ENCODE results near the gene TNFAIP6. TPM values are rescaled to one million over a fixed set of nuclear protein-coding genes. Genes with fewer than 3 reads are reported as not detected.

The TNFAIP6 gene
- total RNA-seq, 1 donor from 2014 or later, result 0.29 TPM

DNA sequence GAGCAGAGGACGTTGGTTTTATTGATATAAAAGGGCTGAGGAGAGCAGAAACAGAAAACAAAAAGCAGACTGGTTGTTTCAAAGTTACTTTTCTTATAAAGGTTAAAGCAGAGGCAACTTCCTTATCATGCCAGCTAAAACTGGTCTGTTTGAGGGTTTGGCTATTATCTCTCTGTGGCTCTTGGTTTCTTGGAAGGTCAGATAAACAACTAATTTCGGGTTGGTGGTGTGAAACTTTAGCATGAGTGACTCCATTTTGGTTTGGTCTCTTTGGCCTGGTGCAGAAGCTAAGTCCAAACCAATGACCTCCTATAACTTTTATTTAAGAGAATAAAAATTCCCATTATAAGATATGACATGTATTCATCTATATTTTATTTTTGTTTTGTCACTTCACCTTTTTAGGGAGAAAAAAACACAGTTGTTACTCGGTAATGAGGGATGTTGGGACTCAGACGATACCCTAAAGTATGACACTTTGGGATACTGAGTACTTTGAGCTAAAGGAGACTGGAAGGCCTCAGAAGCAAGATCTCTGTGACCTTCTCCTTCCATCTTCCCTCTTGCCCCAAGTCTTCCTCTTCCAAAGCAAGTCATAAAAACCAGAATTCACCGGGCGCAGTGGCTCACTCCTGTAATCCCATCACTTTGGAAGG lies 23.3 kb downstream of the TNFAIP6 start:
- Mint-ChIP-seq H3K4me1 (no peaks in the 10 kb centered on the region), H3K9me3 (no peaks in the 10 kb centered on the region), H3K27ac (no peak overlapping the region), H3K27me3 (no peaks in the 10 kb centered on the region), H3K4me3 (no peak overlapping the region), H3K36me3 (ENCODE audit: low read depth) (no peaks in the 10 kb centered on the region)
- CTCF ChIA-PET, result no interaction called here
- ATAC-seq (ENCODE audit: low read depth) (no peak), DNase-seq (no peak)
- POLR2A ChIA-PET, result no interaction called here
- TF ChIP-seq, protein P1, sequence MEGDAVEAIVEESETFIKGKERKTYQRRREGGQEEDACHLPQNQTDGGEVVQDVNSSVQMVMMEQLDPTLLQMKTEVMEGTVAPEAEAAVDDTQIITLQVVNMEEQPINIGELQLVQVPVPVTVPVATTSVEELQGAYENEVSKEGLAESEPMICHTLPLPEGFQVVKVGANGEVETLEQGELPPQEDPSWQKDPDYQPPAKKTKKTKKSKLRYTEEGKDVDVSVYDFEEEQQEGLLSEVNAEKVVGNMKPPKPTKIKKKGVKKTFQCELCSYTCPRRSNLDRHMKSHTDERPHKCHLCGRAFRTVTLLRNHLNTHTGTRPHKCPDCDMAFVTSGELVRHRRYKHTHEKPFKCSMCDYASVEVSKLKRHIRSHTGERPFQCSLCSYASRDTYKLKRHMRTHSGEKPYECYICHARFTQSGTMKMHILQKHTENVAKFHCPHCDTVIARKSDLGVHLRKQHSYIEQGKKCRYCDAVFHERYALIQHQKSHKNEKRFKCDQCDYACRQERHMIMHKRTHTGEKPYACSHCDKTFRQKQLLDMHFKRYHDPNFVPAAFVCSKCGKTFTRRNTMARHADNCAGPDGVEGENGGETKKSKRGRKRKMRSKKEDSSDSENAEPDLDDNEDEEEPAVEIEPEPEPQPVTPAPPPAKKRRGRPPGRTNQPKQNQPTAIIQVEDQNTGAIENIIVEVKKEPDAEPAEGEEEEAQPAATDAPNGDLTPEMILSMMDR (IDR thresholded peaks at IDR 0.05), result no peak
- intact Hi-C loops (cut with micrococcal nuclease), result no loop called here

DNA sequence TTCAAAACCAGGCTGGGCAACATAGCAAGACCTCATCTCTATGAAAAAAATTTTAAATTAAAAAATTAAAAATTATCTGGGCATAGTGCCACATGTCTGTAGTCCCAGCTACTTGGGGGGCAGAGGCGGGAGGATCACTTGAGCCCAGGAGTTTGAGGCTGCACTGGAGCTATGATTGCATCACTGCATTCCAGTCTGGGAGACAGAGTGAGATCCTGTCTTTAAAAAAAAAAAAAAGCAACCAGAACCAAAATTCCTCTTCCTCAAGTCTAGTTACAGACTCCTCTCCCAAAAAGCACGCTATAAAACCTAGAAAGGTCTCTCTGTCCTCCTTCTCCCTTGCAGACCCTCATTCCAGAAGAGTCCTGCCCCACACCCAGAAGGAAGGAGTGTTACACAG lies 23.9 kb downstream of the TNFAIP6 start:
- H3K9me3 Mint-ChIP-seq, result no peaks in the 10 kb centered on the region
- H3K27me3 Mint-ChIP-seq, result no peaks in the 10 kb centered on the region
- no peaks in the 10 kb centered on the region for H3K36me3 Mint-ChIP-seq (ENCODE audit: low read depth)
- ATAC-seq (ENCODE audit: low read depth) (no peak), DNase-seq (no peak)
- no peaks in the 10 kb centered on the region for H3K4me1 Mint-ChIP-seq
- H3K27ac Mint-ChIP-seq, result no peak overlapping the region
- intact Hi-C loops (cut with micrococcal nuclease), result no loop called here
- ChIA-PET CTCF (no interaction called here), POLR2A (no interaction called here)
- no peak overlapping the region for H3K4me3 Mint-ChIP-seq
- TF ChIP-seq, protein P1 (IDR thresholded peaks at IDR 0.05), result no peak

DNA sequence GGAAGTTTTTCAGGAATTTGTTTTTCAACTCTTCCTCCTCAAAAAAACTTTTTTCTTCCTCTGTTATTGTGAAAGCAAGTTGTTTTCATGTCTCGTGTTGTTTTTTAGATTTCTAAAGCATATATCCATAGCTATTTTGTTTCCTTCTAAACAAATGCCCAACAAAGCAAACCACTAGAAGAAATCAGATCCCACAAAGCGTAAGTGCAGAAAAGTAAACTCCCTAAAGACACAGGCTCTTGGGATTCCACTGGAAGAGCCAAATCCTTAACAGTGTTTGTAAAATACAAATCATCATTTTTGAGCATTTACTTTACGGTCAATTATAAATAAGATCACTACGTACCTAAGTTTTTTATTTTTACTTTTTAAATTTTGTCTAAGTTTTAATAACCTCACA lies 30.6 kb downstream of the TNFAIP6 start:
- peaks cover 2% of the 10 kb centered on the region for H3K9me3 Mint-ChIP-seq
- no peaks in the 10 kb centered on the region for H3K36me3 Mint-ChIP-seq (ENCODE audit: low read depth)
- no peaks in the 10 kb centered on the region for H3K27me3 Mint-ChIP-seq
- intact Hi-C loops (cut with micrococcal nuclease), result no loop called here
- H3K4me1 Mint-ChIP-seq, result no peaks in the 10 kb centered on the region
- TF ChIP-seq, protein P1 (IDR thresholded peaks at IDR 0.05), result no peak
- DNase-seq (no peak), ATAC-seq (ENCODE audit: low read depth) (no peak)
- no peak overlapping the region for H3K27ac Mint-ChIP-seq
- ChIA-PET CTCF (no interaction called here), POLR2A (no interaction called here)
- H3K4me3 Mint-ChIP-seq, result no peak overlapping the region

DNA sequence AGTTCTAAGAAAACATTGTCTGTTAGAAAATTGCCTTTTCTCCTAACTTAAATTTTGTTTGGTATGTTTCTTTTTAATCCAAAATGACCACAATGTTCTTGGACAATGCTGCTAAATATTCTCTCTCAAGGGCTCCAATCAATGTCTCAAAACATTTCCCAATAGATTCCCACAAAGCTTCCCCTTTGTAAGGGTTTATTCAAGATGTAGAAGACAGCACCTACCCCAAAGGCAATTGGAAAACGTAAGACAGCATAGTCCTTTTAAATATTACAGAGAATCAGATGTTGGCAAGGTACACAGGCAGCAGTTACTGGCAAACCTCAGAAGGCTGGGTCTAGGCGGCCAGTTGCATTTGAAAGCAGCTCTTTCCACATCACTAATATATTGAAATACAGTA lies 34.0 kb downstream of the TNFAIP6 start:
- Mint-ChIP-seq H3K36me3 (ENCODE audit: low read depth) (no peaks in the 10 kb centered on the region), H3K9me3 (peaks cover 7% of the 10 kb centered on the region), H3K4me3 (no peak overlapping the region), H3K27me3 (no peaks in the 10 kb centered on the region), H3K4me1 (no peaks in the 10 kb centered on the region), H3K27ac (no peak overlapping the region)
- ChIA-PET CTCF (no interaction called here), POLR2A (no interaction called here)
- intact Hi-C loops (cut with micrococcal nuclease), result no loop called here
- DNase-seq (no peak), ATAC-seq (ENCODE audit: low read depth) (no peak)
- TF ChIP-seq, protein P1 (IDR thresholded peaks at IDR 0.05), result no peak

DNA sequence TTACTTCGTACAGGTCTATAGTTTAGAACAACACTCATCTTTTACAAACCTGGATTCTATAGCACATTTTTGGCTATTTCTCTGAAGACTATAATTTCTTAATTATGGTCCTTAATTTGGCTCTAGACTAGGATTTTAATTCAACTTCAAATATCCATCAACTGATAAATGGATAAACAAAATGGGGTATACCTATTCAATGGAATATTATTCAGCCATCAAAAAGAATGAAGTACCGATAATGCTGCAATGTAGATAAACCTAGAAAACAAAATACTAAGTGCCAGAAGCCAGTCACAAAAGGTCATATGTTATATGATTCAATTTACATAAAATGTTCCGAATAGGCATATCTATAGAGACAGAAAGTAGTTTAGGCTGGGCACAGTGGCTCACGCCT lies 37.1 kb downstream of the TNFAIP6 start:
- no peaks in the 10 kb centered on the region for H3K4me1 Mint-ChIP-seq
- H3K9me3 Mint-ChIP-seq, result peaks cover 7% of the 10 kb centered on the region
- TF ChIP-seq, protein P1 (IDR thresholded peaks at IDR 0.05), result no peak
- H3K36me3 Mint-ChIP-seq (ENCODE audit: low read depth), result no peaks in the 10 kb centered on the region
- POLR2A ChIA-PET, result no interaction called here
- H3K27ac Mint-ChIP-seq, result no peak overlapping the region
- ATAC-seq (ENCODE audit: low read depth) (no peak), DNase-seq (no peak)
- intact Hi-C loops (cut with micrococcal nuclease), result no loop called here
- CTCF ChIA-PET, result no interaction called here
- H3K4me3 Mint-ChIP-seq, result no peak overlapping the region
- H3K27me3 Mint-ChIP-seq, result no peaks in the 10 kb centered on the region
